ENCODE results near the gene TRIM3.

Gene TRIM3

DNA sequence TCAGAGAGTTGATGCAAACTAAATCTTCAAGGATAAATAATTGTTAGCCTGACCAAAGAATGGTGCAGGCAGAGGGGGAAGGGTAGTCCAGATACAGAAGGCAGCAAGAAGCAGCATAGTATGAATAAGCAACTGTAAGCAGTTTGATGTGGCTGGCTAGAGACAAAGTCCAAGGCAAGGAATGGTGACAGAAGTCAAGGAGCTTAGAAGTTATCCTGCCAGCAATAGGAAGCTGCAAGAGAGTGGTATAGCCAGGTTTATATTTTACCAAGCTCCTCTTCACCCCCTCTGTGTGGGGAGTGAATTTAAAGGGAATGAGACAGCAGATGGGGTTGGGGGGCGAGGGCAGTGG lies 14.7 kb downstream of the TRIM3 start:
- TF ChIP-seq, protein P1, sequence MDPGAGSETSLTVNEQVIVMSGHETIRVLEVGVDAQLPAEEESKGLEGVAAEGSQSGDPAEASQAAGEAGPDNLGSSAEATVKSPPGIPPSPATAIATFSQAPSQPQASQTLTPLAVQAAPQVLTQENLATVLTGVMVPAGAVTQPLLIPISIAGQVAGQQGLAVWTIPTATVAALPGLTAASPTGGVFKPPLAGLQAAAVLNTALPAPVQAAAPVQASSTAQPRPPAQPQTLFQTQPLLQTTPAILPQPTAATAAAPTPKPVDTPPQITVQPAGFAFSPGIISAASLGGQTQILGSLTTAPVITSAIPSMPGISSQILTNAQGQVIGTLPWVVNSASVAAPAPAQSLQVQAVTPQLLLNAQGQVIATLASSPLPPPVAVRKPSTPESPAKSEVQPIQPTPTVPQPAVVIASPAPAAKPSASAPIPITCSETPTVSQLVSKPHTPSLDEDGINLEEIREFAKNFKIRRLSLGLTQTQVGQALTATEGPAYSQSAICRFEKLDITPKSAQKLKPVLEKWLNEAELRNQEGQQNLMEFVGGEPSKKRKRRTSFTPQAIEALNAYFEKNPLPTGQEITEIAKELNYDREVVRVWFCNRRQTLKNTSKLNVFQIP (CRISPR knock-in tag; IDR thresholded peaks at IDR 0.05; ENCODE audit: borderline replicate concordance, low read depth) = no peak
- TF ChIP-seq GLIS3 (CRISPR knock-in tag; IDR thresholded peaks at IDR 0.05) (no peak), CSDC2 (CRISPR knock-in tag; IDR thresholded peaks at IDR 0.05) (no peak), RARB (CRISPR knock-in tag; IDR thresholded peaks at IDR 0.05) (no peak), ZFP3 (CRISPR knock-in tag; IDR thresholded peaks at IDR 0.05) (no peak), PPARA (CRISPR knock-in tag; IDR thresholded peaks at IDR 0.05; ENCODE audit: borderline replicate concordance) (no peak), ISL1 (CRISPR knock-in tag; IDR thresholded peaks at IDR 0.05) (no peak), BACH2 (CRISPR knock-in tag; IDR thresholded peaks at IDR 0.05; ENCODE audit: borderline replicate concordance) (no peak), ZNF565 (CRISPR knock-in tag; conservative IDR thresholded peaks at IDR 0.05; ENCODE audit: low read depth) (no peak), TCF4 (CRISPR knock-in tag; IDR thresholded peaks at IDR 0.05; ENCODE audit: borderline replicate concordance) (no peak), ZNF8 (CRISPR knock-in tag; IDR thresholded peaks at IDR 0.05) (no peak), ESRRG (CRISPR knock-in tag; IDR thresholded peaks at IDR 0.05) (no peak), ZNF70 (CRISPR knock-in tag; IDR thresholded peaks at IDR 0.05) (no peak), ARNTL (CRISPR knock-in tag; IDR thresholded peaks at IDR 0.05; ENCODE audit: borderline replicate concordance, low read depth) (no peak), SNAI2 (CRISPR knock-in tag; IDR thresholded peaks at IDR 0.05) (no peak)
- TF ChIP-seq, protein P2, sequence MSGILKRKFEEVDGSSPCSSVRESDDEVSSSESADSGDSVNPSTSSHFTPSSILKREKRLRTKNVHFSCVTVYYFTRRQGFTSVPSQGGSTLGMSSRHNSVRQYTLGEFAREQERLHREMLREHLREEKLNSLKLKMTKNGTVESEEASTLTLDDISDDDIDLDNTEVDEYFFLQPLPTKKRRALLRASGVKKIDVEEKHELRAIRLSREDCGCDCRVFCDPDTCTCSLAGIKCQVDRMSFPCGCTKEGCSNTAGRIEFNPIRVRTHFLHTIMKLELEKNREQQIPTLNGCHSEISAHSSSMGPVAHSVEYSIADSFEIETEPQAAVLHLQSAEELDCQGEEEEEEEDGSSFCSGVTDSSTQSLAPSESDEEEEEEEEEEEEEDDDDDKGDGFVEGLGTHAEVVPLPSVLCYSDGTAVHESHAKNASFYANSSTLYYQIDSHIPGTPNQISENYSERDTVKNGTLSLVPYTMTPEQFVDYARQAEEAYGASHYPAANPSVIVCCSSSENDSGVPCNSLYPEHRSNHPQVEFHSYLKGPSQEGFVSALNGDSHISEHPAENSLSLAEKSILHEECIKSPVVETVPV (CRISPR knock-in tag; IDR thresholded peaks at IDR 0.05) = no peak
- TF ChIP-seq, protein P3, sequence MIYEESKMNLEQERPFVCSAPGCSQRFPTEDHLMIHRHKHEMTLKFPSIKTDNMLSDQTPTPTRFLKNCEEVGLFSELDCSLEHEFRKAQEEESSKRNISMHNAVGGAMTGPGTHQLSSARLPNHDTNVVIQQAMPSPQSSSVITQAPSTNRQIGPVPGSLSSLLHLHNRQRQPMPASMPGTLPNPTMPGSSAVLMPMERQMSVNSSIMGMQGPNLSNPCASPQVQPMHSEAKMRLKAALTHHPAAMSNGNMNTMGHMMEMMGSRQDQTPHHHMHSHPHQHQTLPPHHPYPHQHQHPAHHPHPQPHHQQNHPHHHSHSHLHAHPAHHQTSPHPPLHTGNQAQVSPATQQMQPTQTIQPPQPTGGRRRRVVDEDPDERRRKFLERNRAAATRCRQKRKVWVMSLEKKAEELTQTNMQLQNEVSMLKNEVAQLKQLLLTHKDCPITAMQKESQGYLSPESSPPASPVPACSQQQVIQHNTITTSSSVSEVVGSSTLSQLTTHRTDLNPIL (CRISPR knock-in tag; IDR thresholded peaks at IDR 0.05; ENCODE audit: low read depth) = no peak
- TF ChIP-seq, protein P4, sequence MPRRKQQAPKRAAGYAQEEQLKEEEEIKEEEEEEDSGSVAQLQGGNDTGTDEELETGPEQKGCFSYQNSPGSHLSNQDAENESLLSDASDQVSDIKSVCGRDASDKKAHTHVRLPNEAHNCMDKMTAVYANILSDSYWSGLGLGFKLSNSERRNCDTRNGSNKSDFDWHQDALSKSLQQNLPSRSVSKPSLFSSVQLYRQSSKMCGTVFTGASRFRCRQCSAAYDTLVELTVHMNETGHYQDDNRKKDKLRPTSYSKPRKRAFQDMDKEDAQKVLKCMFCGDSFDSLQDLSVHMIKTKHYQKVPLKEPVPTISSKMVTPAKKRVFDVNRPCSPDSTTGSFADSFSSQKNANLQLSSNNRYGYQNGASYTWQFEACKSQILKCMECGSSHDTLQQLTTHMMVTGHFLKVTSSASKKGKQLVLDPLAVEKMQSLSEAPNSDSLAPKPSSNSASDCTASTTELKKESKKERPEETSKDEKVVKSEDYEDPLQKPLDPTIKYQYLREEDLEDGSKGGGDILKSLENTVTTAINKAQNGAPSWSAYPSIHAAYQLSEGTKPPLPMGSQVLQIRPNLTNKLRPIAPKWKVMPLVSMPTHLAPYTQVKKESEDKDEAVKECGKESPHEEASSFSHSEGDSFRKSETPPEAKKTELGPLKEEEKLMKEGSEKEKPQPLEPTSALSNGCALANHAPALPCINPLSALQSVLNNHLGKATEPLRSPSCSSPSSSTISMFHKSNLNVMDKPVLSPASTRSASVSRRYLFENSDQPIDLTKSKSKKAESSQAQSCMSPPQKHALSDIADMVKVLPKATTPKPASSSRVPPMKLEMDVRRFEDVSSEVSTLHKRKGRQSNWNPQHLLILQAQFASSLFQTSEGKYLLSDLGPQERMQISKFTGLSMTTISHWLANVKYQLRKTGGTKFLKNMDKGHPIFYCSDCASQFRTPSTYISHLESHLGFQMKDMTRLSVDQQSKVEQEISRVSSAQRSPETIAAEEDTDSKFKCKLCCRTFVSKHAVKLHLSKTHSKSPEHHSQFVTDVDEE (CRISPR knock-in tag; IDR thresholded peaks at IDR 0.05) = no peak
- no peak for ATAC-seq

DNA sequence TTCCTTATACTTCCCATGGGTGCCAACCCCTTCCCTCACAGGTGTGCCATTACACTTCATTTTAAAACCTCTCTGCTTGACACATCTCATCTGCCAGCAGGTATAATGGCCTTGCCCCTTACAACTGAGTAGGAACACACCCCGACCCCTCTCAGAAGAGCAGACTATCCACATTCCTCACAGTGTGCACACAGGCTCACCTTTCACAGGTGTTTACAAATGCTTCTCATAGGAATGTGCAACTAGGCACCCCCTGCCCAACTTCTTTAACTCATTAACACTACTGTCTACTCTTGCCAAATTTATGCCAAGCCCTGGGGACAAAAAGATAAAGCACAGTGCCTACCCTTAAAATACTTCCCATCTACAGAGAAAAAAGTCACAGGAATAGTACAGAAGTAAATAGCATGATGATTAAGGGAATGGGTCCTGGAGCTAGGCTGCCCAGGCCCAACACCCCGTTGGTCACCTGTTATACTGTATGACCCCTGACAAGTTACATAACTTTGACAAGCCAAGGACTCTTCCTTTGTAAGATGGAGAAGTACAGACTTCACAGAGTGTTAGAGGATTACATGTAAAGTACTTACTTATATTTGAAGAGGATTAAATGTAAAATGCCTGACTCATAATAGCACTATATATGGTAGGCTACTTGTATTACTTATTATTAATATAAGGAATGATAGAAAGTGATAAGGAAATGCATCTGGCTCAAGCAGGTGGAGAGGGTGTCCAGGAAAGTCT lies 15.2 kb downstream of the TRIM3 start:
- ATAC-seq = no peak
- TF ChIP-seq GLIS3 (CRISPR knock-in tag; IDR thresholded peaks at IDR 0.05) (no peak), BACH2 (CRISPR knock-in tag; IDR thresholded peaks at IDR 0.05; ENCODE audit: borderline replicate concordance) (no peak), CSDC2 (CRISPR knock-in tag; IDR thresholded peaks at IDR 0.05) (no peak), ZNF8 (CRISPR knock-in tag; IDR thresholded peaks at IDR 0.05) (no peak), ESRRG (CRISPR knock-in tag; IDR thresholded peaks at IDR 0.05) (no peak), OSR1 (CRISPR knock-in tag; IDR thresholded peaks at IDR 0.05) (no peak)
- TF ChIP-seq, protein P4 (CRISPR knock-in tag; IDR thresholded peaks at IDR 0.05) = no peak

All from SK-N-SH treated with all-trans-retinoic acid at 6 μM for 48 hours (cell line).